Testis (tissue), 3 donors: ENCODE measurements around the gene FNDC8. TPM values are rescaled to one million over a fixed set of nuclear protein-coding genes. Genes with fewer than 3 reads are reported as not detected.

Source experiments
- DNase-seq: peaks from one replicate; pipeline ENCODE4 v3.0.0-alpha.2; 2019
- H3K27ac ChIP-seq, 2 donors: fragments of 200-600 bp; sonication (generic); one replicate each; pipeline ENCODE4 v1.5.1; 2019
- H3K27me3 ChIP-seq: fragments of 200-600 bp; sonication (generic); one replicate; pipeline ENCODE4 v1.5.1; 2019
- H3K36me3 ChIP-seq: fragments of 200-600 bp; sonication (generic); one replicate; pipeline ENCODE4 v1.5.1; 2017; ENCODE audit warnings: low read depth; ENCODE audit errors: missing control alignments
- H3K4me1 ChIP-seq: fragments of 200-600 bp; sonication (generic); one replicate; pipeline ENCODE4 v1.5.1; 2019
- H3K4me3 ChIP-seq, 2 donors: fragments of 200-600 bp; sonication (generic); one replicate each; pipeline ENCODE4 v1.5.1; 2017 to 2019
- H3K9me3 ChIP-seq: fragments of 200-600 bp; sonication (generic); one replicate; pipeline ENCODE4 v1.5.1; 2017
- CTCF ChIP-seq, 3 experiments: fragments of 450-650 bp in 2 of 3; fragments of 200-600 bp in 1 of 3; sonication (generic) in 1 of 3; IDR thresholded peaks; one replicate each; pipeline ENCODE4 v1.5.1; 2016 to 2019; ENCODE audit warnings: antibody characterized with exemption in 3 of 3, mild to moderate bottlenecking in 2 of 3, moderate library complexity in 1 of 3
- POLR2A ChIP-seq: fragments of 450-650 bp; IDR thresholded peaks from one replicate; pipeline ENCODE4 v1.6.1; 2017; ENCODE audit warnings: antibody characterized with exemption, mild to moderate bottlenecking, moderate library complexity
- WGBS, 2 donors: methylation state at CpG; one replicate each; pipeline ENCODE4 v1.1.5; 2018; 5-methylcytosine and 5-hydroxymethylcytosine counted together
- intact Hi-C: fragments of 100-400 bp; cut with DNase I; formaldehyde crosslinking; loops from one replicate; pipeline ENCODE4 v1.15.1; 2023; ENCODE audit warnings: low total_unique reads
- polyA plus RNA-seq: library from polyadenylated mRNA; stranded (reverse); fragments of 350-450 nt; fragmentation: Illumina TruSeq; extraction: RNeasy Lipid Tissue Mini Kit (QIAGEN cat#74804); gene quantifications from one replicate; pipeline ENCODE4 v1.2.3, GENCODE V29; 2014; ENCODE audit warnings: low read depth, low replicate concordance; ENCODE audit not compliant: insufficient read depth
- total RNA-seq, 2 donors: library from RNA; depleted of rRNA; stranded (reverse); fragments of >200 nt; gene quantifications; one replicate each; pipeline ENCODE4 v1.2.3, GENCODE V29; 2016

Gene FNDC8
- total and polyA plus RNA-seq, 3 donors from 2014 or later: 39.0 to 138 (median 120) TPM

GRCh38 chr17:35164716-35165115 is 43.3 kb downstream of the FNDC8 start:
- Histone ChIP-seq H3K4me3 (no peak overlapping the region), H3K36me3 (no peaks in the 10 kb centered on the region), H3K27me3 (no peaks in the 10 kb centered on the region), H3K4me1 (no peaks in the 10 kb centered on the region), H3K9me3 (no peaks in the 10 kb centered on the region), H3K27ac (no peak overlapping the region)
- no peak for DNase-seq
- intact Hi-C loops: no loop called here
- WGBS, 2 donors: 79 to 80% methylated on average over 5 of the region's 5 CpGs
- TF ChIP-seq CTCF (IDR thresholded peaks at IDR 0.05) (no peak), POLR2A (no peak)

- 59 to 94% methylated on average over 3 to 5 of the region's 5 CpGs for WGBS, 2 donors
- TF ChIP-seq POLR2A (no peak), CTCF (IDR thresholded peaks at IDR 0.05) (no peak)
- DNase-seq: no peak
- Histone ChIP-seq H3K36me3 (no peaks in the 10 kb centered on the region), H3K9me3 (no peaks in the 10 kb centered on the region), H3K27me3 (no peaks in the 10 kb centered on the region), H3K4me1 (no peaks in the 10 kb centered on the region), H3K27ac (no peak overlapping the region), H3K4me3 (no peak overlapping the region)
- intact Hi-C loops: no loop called here
Measured at GRCh38 chr17:35166526-35166925, 45.1 kb downstream of the FNDC8 start.

GRCh38 chr17:35167046-35167445 is 45.6 kb downstream of the FNDC8 start:
- Histone ChIP-seq H3K36me3 (no peaks in the 10 kb centered on the region), H3K27ac (no peak overlapping the region)
- intact Hi-C loops: no loop called here

GRCh38 chr17:35167666-35168065 is 46.3 kb downstream of the FNDC8 start:
- Histone ChIP-seq H3K27me3 (no peaks in the 10 kb centered on the region), H3K9me3 (no peaks in the 10 kb centered on the region), H3K27ac (no peak overlapping the region), H3K36me3 (no peaks in the 10 kb centered on the region), H3K4me3 (no peak overlapping the region), H3K4me1 (no peaks in the 10 kb centered on the region)
- intact Hi-C loops: no loop called here
- no peak for DNase-seq
- TF ChIP-seq POLR2A (no peak), CTCF (IDR thresholded peaks at IDR 0.05) (no peak)
- WGBS, 2 donors: 89 to 100% methylated on average over 1 of the region's 1 CpG

More at GRCh38 chr17:35167046-35167445, 45.6 kb downstream of the FNDC8 start:
- Histone ChIP-seq H3K27me3 (no peaks in the 10 kb centered on the region), H3K4me3 (no peak overlapping the region), H3K9me3 (no peaks in the 10 kb centered on the region), H3K4me1 (no peaks in the 10 kb centered on the region)
- no peak for TF ChIP-seq POLR2A
- TF ChIP-seq CTCF (IDR thresholded peaks at IDR 0.05): no peak
- WGBS, 2 donors: 20 to 44% methylated on average over 1 to 3 of the region's 3 CpGs
- no peak for DNase-seq

- Histone ChIP-seq H3K4me3 (no peak overlapping the region), H3K4me1 (no peaks in the 10 kb centered on the region), H3K36me3 (no peaks in the 10 kb centered on the region), H3K9me3 (no peaks in the 10 kb centered on the region), H3K27ac (no peak overlapping the region), H3K27me3 (no peaks in the 10 kb centered on the region)
- intact Hi-C loops: no loop called here
- DNase-seq: no peak
- 92 to 100% methylated on average over 3 to 17 of the region's 17 CpGs for WGBS, 2 donors
- TF ChIP-seq POLR2A (no peak), CTCF (IDR thresholded peaks at IDR 0.05) (no peak)
Measured at GRCh38 chr17:35169835-35170363, 48.5 kb downstream of the FNDC8 start.
